GM21576 (cell line): ENCODE measurements around the gene ARL15.

Experiments used
- ATAC-seq: cut with Tn5 transposase; IDR thresholded peaks from one replicate; pipeline ENCODE4 v1.9.1; 2021; ENCODE audit warnings: mild to moderate bottlenecking, moderate library complexity; ENCODE audit not compliant: unreplicated experiment

The ARL15 gene

DNA sequence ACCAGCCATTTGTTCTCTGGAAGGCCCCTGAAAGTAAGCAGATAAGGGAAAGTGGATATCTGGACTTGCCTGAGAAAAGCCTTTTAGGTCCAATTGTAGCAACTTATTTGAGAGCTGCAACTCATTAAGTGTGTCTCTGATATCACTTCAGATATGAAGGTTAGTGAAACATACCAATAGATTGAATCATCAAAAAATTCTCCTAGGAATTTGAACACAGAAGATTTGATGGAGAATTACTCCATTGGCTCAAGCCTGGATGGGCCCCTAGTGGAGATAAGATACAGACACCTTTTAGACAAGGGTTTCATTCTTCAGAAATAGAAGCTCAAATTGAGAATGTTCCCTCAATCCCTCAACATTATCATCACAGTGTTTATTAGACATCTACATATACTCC lies 393.3 kb downstream of the ARL15 start:
- ATAC-seq = no peak

DNA sequence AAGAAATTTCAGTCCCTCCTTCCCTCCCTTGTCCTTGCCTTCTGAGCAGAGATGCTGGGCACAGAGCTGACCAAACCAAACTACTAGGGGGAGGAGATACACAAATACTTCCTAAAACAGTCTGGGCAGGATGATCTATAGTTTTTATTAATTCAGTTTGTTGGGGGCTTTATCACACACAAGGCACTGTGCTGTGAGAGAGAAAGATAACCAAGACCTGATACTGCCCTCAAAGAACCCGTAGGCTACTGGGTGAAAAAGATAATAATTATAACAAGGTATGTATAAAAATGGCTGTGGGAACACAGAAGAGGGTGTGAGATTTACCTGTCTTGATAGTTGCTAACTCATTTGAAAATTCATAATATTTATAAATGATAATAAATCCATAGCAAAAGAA lies 395.3 kb downstream of the ARL15 start:
- no peak for ATAC-seq

DNA sequence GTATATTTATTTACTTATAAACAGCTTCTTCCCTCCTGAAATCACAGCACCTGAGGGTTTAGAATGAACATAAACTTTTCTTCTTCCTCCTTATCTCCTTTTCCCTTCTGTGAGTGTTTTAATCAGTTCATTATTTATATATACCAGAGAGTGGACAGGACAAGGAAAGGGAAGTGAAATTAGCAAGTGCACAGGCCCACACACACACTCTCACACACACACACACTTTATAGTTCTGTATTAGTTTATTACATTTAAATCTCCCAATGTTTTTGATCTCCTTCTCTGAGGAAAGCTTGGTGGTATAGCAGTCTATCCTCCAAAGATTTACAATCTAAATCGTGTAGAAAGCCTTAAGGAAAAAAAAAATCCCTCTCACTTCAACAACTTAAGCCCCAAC lies 396.4 kb downstream of the ARL15 start:
- no peak for ATAC-seq

DNA sequence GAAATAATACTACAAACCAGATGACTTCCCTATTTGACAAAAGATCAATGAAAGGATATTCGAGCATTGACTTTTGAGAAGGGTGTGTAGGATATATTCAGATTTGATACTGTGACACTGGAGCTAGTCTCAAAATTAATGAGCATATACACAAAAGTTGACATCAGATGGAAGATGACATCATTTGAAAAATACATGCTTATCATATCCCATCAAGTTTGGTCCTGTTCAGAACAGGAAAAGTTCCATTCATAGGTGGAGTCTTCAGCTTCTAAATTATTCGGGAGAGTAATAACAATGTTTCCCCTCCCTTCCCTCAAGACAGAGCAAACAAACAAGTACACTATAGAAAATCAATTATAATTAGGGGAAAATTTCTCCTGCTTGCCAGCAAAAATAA lies 401.6 kb downstream of the ARL15 start:
- no peak for ATAC-seq

DNA sequence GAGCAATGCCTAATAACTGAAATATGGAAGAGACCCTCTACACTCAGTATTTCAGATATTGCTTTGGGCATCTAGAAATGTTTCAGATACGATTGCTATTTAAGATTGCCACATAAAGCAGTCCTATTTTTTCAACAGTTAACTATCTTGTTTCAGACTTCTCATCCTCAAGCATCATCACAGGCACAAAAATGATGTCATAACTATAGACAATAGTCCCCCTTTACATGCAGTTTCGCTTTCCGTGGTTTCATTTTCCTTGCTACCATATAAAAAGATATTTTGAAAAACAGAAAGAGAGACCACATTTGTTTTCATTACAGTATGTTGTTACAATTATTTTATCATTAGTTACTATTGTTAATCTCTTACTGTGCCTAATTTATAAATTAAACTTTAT lies 402.5 kb downstream of the ARL15 start:
- ATAC-seq = no peak

DNA sequence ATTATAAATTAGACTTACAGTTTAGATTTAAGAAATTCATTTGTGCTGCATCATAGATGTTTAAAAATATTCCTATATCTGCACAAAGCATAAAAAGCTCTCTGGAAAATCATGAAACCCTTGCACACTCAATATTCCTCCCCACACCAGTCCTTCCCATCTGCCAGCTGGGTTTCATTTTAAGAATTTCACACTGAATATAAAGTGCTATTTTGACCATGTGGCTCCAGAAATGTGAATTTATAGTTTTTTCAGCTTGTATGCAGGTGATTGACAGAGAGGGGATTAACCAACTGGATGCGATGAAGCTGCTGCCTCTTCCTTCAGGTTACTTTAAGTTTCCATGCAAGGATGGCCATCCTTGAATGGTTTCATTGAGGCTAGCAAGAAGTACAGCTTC lies 403.6 kb downstream of the ARL15 start:
- no peak for ATAC-seq

DNA sequence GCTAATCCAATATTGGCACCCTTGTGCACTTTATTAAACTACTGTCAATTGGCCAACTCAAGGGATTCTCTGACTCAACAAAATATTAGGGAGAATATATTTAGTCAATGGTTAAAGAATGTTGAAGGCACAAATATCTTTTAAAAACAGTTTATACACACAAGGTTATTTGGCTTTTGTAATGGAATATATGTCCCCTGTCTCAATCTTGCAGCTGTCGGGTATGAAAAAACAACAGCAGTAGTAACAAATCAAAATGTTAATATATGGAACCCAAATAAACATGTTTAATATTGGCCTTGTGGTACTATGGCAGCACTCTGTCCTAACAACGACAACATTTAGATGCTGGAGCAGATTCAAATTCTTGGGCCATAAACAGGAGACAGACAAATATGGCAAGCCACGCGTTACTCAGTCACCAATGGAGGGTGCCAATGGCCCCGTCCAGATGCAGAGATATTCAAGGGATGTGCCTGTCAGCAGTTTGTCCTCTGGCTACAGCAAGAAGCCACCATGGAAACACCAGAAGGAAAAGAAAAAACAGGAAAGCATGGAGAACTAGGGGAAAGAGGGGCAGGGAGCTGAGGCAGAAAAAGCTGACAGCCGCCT lies 408.0 kb downstream of the ARL15 start:
- ATAC-seq = no peak

DNA sequence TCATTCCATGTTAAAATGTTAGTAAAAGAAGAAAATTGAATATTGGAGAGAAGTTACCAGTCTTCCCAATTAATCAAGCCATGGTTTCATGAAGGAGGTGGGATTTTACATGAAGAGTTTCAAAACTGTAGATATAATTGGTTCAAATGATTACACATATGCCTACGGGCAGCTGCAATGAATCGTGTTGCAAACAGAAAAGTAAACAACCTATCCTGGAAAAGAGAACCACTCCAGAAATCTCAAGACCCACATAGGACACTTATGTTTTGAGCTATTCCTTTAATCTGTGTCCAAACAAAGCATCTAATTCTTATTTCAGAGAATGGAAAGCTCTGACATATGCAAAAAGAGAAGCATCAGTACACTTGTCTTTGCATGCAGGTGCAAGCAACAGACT lies 409.7 kb downstream of the ARL15 start:
- no peak for ATAC-seq

DNA sequence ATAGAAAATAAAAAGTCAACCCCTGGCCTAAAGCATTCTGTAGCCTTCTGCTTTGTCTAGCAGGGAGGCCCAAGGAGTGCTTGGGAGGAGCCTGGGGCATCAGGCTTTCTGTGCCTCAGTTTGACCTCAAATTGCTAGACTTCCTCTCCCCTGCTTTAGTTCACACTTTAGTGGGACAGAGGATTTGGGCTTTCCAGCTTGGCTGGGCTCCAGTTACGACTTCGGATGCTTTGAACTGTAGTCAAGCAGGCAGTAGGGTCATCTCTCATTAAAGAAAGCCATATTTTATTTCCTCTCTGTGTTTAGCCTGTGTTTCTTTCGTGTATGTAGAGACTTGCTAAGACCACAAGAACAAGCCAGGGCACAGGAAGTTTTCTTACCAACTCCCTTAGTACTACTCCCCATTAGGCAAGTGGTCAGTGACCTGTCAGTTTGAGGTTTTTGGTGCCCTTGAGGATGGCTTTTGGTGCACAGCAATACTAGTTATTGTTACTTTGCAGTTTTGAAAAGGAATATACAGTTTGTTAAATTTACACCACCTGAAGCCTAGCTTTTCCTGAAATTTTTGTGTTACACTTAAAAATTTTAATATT lies 415.2 kb downstream of the ARL15 start:
- no peak for ATAC-seq

DNA sequence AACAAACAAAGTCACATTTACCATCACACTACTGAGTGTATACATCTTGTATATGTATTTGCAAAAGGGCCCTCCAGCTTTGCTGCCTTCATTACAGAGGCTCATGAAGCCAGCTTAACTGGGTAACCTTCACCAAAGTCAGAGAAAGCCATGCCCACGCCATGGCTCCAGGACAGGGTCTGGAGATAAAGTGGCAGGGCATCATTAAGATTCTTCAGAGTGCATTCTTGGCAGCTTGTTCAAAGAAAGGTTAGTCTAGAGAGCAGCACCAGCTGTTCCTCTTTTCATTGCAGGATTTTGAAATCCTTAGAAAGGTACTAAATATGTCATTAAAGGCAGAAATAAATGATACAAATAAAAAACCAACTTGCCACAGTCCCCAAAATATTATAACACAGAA lies 416.7 kb downstream of the ARL15 start:
- ATAC-seq = no peak

DNA sequence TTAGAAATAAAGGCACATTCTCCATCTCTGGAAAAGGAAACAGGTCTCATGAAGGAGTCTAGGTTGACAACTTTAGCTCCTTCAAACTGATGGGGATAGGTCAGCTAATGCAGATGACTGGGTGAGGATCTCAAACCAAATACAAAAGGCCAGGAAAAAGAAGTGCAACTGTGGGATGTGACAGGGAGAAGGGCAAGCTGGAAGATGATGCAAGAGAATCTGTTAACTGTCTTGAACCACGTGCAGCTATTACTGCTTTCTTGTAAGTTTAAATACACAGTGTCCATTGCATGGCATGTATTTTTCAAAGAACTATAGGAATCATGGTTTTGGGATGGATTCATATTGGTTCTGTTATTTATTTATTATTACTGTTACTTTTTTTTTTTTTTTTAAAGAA lies 418.1 kb downstream of the ARL15 start:
- no peak for ATAC-seq

DNA sequence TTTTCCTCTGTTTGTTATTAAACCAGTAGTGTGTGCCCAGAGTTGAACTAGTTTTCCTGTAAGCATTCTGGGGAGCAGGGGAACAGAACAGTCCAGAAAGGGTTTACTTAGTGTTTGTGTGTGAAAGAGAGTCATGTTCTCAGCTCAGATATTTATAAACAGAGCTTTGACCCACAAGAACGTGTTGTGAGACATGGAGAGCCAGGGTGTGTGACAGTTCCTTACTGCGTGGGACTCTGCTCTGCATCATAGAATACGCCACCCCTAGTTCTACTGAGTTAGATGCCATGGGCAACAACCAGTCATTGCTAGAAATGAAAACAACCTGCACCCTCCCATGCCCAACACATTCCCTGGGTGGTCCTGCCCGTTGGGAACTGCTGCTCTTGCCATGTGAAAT lies 419.2 kb downstream of the ARL15 start:
- no peak for ATAC-seq

DNA sequence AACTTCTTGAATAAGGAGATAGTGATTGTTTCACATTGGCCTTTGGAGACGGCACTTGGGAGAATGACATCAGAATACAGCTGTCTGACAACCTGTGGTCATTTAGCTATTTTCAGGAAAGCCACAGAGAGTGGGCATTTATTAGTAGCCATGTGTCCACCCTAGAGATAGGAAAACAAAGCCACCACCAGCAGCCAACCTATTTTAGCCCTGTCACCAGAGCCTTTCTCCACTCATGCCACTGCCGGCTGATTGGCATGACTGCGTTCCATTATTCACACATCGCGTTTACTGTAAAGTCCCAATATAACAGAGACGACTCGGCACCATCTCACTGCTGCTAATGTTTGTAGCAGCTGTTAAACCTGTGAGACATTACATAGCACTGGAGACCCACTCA lies 419.9 kb downstream of the ARL15 start:
- no peak for ATAC-seq

DNA sequence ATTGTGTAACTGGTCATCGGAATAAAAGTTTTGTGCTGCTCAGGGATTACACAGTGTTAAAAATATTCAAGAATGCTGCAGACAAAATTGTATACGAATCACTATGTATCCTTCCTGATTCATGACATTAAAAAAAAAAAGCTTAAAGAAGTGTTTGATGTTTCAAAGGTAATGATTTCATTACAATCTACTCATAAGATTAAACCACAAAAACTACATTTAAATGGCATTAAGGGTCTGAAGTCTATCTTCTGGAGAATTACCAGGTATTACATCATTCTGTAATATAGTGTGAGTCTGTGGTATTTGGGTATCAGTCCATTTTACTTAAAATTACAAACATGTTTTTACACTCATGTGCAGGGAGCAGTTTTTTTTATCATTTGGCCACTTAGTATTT lies 425.5 kb downstream of the ARL15 start:
- ATAC-seq = no peak

DNA sequence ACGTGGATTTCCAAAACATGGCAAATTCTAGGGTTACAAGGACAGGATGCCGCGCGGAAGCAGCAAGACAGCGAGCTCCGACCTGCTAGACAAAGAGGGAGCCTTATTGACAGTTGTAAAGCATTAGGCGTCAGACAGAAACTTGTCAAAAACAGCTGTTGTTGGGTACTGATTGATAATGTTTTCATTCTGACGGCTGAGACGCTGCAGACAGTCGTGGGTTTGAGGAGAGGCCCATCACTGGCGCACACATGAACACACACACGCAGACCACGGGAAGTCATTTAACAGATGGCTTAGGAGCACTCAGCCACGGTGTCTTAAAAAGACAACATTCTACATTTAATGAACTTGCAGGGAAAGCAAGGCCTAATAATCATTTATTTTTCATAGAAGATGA lies 426.0 kb downstream of the ARL15 start:
- ATAC-seq = no peak

DNA sequence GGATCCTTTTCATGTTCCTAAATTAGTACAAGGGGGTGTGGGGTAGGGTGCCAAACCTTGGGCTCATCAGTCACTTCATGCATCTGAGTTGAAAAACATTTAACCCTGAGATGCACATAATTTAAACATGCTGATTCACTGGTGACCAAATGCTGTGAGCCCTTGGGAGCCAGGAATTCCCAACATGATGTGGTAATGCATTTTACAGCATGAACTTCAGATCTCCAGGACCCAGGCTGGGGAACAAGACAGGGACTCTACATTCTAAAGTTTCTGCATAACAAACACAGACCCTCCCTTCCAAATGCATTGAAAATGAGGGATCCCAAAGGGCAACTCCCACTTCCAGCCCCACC lies 427.7 kb downstream of the ARL15 start:
- ATAC-seq = no peak

DNA sequence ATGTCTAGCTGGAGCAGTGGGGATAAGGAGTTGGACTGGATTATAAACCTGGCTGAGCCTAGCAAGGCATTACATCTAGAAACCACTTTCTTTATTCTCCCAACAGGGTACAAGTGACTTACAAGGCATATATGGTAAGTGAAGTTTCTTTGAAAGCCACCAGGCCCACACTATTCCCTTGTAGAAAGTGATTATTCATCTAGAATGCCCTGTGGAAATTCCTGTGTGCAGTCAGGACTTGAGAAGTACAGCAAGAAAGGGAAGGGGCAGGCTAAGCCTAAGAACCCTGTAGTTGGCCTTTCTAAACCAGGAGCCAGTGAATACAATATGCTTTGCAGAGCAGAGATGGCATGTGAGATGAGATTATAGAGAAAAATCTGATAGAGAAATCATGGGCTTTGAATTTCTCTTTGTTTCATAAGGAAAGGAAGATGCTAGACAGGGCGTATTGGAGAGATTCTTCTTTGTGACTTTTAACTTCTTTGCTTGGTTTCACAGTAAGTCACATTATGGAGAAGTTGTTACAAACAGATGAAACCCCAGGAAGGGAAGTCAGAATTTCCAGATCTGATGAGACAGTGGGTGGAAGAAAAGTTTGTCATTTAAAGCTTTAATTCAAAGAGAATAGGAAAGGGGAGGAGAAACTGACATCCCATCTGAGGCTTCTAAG lies 428.2 kb downstream of the ARL15 start:
- no peak for ATAC-seq

DNA sequence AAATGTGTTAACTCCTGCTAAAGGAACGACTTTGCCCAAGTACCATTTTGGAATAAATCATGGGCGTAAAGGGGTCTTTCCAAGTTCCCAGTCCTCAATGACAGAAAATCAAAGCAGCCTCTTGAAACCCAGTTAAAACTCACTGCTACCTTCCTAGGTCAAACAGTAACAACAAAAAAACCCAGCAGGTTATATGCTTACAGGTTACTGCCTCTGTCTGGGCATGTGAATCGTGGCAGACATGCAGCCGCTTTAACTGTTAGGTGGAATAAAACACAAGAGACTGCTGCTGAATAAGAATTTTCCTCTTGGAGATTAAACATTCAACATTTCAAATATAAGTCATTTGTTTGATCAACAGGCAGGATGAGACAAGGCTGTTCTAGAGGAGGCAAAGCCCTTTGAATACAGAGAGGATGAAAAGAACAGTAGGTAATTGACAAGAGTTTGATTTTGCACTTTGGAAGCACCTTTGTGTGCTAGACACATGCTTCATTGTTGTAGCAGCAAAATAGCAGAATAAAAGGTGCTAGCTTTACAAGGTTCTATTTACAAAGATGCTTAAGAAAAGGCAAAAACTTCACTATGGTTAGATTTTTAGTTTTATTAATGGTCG lies 430.6 kb downstream of the ARL15 start:
- ATAC-seq = no peak

DNA sequence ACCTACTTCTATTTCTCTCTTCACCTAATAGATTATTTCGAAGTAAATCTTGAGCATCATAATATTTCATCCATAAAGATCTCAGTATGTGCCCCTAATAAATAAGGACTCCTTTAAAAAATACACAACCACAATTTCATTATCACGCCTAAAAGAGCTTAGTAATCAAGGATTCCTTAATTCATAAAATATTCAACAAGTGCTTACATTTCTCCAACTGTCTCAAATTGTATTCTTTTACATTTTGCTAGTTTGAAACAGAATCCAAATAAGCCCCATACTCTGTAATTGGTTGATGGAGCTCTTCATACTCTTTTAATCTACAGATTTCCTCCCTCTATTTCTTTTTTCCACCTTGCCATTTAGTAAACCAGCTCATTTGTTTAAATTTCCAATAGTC lies 432.4 kb downstream of the ARL15 start:
- ATAC-seq = no peak

DNA sequence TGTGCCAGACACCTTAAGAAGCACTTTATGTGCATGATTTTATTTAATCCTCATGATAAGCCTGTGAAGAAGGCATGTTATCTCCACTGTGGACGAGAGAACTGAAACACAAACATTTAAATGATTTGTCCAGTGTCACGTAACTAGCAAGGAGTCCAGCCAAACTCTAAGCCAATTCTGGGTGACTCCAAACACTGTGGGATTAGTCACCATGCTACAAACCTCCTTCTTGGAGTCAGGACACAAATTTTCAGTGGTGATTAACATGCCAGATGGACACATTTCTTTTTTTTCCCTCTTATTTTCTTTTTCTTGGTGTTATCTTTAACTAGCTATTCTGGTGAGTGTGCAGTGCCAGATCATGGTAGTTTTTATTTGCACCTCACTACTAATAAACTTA lies 433.1 kb downstream of the ARL15 start:
- ATAC-seq = no peak

DNA sequence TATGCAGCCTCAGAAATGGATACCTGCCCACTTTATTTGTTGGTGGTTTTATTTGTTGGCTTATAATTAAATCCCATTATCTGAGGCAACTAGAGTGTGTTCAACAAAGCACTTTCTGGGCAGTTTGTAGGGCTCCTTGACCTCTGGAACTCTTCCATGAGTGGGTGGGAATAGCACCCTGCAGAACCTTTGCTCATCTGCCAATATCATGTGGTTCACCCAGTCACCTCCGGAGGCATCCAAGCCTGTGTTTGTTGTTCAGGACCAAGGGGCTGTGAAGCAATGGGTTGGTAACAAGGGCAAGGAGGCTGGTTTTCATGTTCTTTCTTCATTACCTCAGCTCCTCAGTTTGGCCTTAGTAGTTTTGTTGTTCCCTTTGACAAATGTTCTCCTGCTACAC lies 436.0 kb downstream of the ARL15 start:
- no peak for ATAC-seq

DNA sequence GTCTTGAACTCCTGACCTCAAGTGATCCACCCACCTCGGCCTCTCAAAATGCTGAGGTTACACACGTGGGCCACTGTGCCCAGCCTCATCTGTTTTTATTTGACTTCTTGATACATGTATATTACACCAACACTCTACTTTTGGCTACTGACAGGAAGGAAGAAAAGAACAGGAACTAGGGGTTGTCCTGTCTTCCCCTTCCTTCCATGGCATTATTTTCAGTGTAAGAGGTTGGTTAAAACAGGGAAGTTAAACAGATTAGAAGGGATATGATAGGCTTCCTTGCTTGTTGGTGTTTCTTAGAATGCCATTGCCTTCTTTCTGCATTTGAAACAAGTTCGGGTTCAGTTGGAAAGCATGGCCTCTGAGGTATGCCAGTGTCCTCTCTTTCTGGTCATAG lies 437.1 kb downstream of the ARL15 start:
- ATAC-seq = no peak
